Body of pancreas (tissue), 4 donors: ENCODE data around the gene CAMTA1.

Source experiments
- CTCF ChIP-seq, 7 experiments: fragments of 450-650 bp in 4 of 7; fragments of 200-600 bp in 3 of 7; sonication (generic) in 3 of 7; IDR thresholded peaks; one replicate each; pipeline ENCODE4 v1.5.1; 2016 to 2019; ENCODE audit warnings: antibody characterized with exemption in 7 of 7
- POLR2A ChIP-seq, 3 donors: fragments of 450-650 bp; IDR thresholded peaks; one replicate each; pipeline ENCODE4 v1.6.1; 2016; ENCODE audit warnings: antibody characterized with exemption in 3 of 3, mild to moderate bottlenecking in 2 of 3

DNA sequence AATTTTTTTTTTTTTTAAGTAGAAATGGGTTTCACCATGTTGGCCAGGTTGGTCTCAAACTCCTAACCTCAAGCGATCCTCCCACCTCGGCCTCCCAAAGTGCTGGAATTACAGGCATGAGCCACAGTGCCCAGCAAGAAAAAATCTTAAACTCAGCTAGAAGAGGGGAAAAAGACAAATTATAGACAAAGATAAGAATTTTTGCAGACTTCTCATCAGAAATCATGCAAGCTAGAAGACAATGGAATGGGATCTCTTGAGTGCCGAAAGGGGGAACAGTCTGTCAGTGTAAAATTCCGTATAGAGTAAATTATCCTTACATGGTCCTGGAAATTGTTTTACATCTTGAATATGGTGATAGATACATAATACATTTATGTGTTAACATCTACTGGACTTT is 294.4 kb downstream of the CAMTA1 start:
- TF ChIP-seq CTCF (IDR thresholded peaks at IDR 0.05) (no peak), POLR2A (IDR thresholded peaks at IDR 0.05) (no peak)
